Endothelial cell of umbilical vein (primary cell): ENCODE results near the gene POLR2E. TPM values are rescaled to one million over a fixed set of nuclear protein-coding genes. Genes with fewer than 3 reads are reported as not detected.

Experiments used
- Bru-seq: library from RNA; stranded (reverse); fragments of 400-500 nt; gene quantifications from one replicate; lab custom pipeline; 2021; lab: Mats Ljungman, UMichigan
- BruChase-seq, 2 experiments: library from RNA; stranded (reverse); fragments of 400-500 nt; gene quantifications; one replicate each; lab custom pipeline; 2021; lab: Mats Ljungman, UMichigan
- BruUV-seq: library from RNA; stranded (reverse); fragments of 400-500 nt; replicated peaks from 2 replicates; lab custom pipeline; 2021; lab: Mats Ljungman, UMichigan
- CTCF ChIA-PET: fragments of 300-600, 350-600 bp; sonication (Branson Sonifier 250); formaldehyde crosslinking; loops from one replicate; lab custom pipeline; 2021; ENCODE audit warnings: antibody characterized with exemption, inconsistent platforms; lab: Charles Lee
- POLR2A ChIA-PET: fragments of 300-600, 350-600 bp; sonication (Branson Sonifier 250); formaldehyde crosslinking; loops from one replicate; lab custom pipeline; 2021; ENCODE audit warnings: antibody characterized with exemption, inconsistent platforms; lab: Charles Lee
- DNase-seq: peaks from one replicate; pipeline ENCODE4 v3.0.0-alpha.2; 2011; ENCODE audit warnings: low read depth, low spot score
- FAIRE-seq: peaks from 2 replicates; lab custom pipeline; 2011; peaks lifted over from hg19 to GRCh38; lab: Jason Lieb, UNC
- H2AFZ ChIP-seq: 2 replicates; pipeline ENCODE4 v1.6.0; 2012; ENCODE audit warnings: low read depth, low read length, control low read depth, inconsistent platforms
- H3K27ac ChIP-seq: 2 replicates; pipeline ENCODE4 v1.5.1; 2011; ENCODE audit warnings: low read depth, mild to moderate bottlenecking, control low read depth, low read length, moderate library complexity; ENCODE audit not compliant: insufficient read depth
- H3K27me3 ChIP-seq, 2 experiments: 2 replicates each; pipeline versions ENCODE4 v1.6.0 to v1.6.1; 2011; ENCODE audit warnings: low read length in 2 of 2, mixed read lengths in 1 of 2; ENCODE audit not compliant: control insufficient read depth in 2 of 2, insufficient read depth in 2 of 2
- H3K36me3 ChIP-seq, 2 experiments: 2 replicates in 1 of 2; 3 replicates in 1 of 2; pipeline ENCODE4 v1.5.1; 2011; ENCODE audit warnings: low read length in 2 of 2, mild to moderate bottlenecking in 1 of 2, moderate library complexity in 1 of 2; ENCODE audit not compliant: control insufficient read depth in 2 of 2, insufficient read depth in 2 of 2; ENCODE audit errors: extremely low read depth in 1 of 2
- H3K4me1 ChIP-seq: 3 replicates; pipeline ENCODE4 v1.5.1; 2011; ENCODE audit warnings: mild to moderate bottlenecking, low read length; ENCODE audit not compliant: control insufficient read depth, insufficient read depth; ENCODE audit errors: extremely low read depth
- H3K4me2 ChIP-seq: 2 replicates; pipeline ENCODE4 v1.6.1; 2011; ENCODE audit warnings: low read length, control low read depth, mixed read lengths; ENCODE audit not compliant: insufficient read depth
- H3K4me3 ChIP-seq, 3 experiments: fragments of 200-600 bp in 1 of 3; sonication (generic), shearing (Covaris generic) in 1 of 3; replicated peaks in 1 of 3; 2 replicates each; pipeline ENCODE4 v1.5.1; 2011 to 2016; ENCODE audit warnings: control low read depth in 3 of 3, low read length in 3 of 3, mild to moderate bottlenecking in 2 of 3, inconsistent platforms in 1 of 3, low read depth in 1 of 3, moderate library complexity in 1 of 3; ENCODE audit not compliant: insufficient read depth in 1 of 3
- H3K79me2 ChIP-seq: 2 replicates; pipeline ENCODE4 v1.6.0; 2012; ENCODE audit warnings: low read length, inconsistent platforms; ENCODE audit not compliant: control insufficient read depth, insufficient read depth
- H3K9ac ChIP-seq: replicated peaks from 2 replicates; pipeline ENCODE3; 2011; ENCODE audit warnings: low read length, control low read depth; ENCODE audit not compliant: insufficient read depth; ENCODE audit errors: extremely low read depth
- H3K9me1 ChIP-seq: replicated peaks from 3 replicates; pipeline ENCODE4 v1.6.0; 2011; ENCODE audit warnings: mild to moderate bottlenecking, low read length; ENCODE audit not compliant: control insufficient read depth, insufficient read depth; ENCODE audit errors: extremely low read depth
- H3K9me3 ChIP-seq: replicated peaks from 2 replicates; pipeline ENCODE4 v1.5.1; 2012; ENCODE audit warnings: low read length, inconsistent platforms; ENCODE audit not compliant: control insufficient read depth, insufficient read depth
- H4K20me1 ChIP-seq: replicated peaks from 2 replicates; pipeline ENCODE3; 2011; ENCODE audit warnings: mild to moderate bottlenecking, low read length; ENCODE audit not compliant: control insufficient read depth, insufficient read depth; ENCODE audit errors: extremely low read depth
- CTCF ChIP-seq, 2 donors: IDR thresholded peaks; 1 replicate in 1 of 2; 2 replicates in 1 of 2; pipeline ENCODE4 v1.5.1; 2011; ENCODE audit warnings: low read length in 2 of 2, mild to moderate bottlenecking in 2 of 2, moderate library complexity in 2 of 2, control low read depth in 1 of 2, inconsistent platforms in 1 of 2, low read depth in 1 of 2; ENCODE audit not compliant: insufficient read depth in 1 of 2; ENCODE audit errors: extremely low read depth in 1 of 2
- EZH2 ChIP-seq: IDR thresholded peaks from 2 replicates; pipeline ENCODE4 v1.6.1; 2012; ENCODE audit warnings: borderline replicate concordance, low read depth, mild to moderate bottlenecking, moderate library complexity, low read length, inconsistent platforms; ENCODE audit not compliant: severe bottlenecking
- FOS ChIP-seq: IDR thresholded peaks from 2 replicates; pipeline ENCODE4 v1.6.1; 2011; ENCODE audit warnings: mild to moderate bottlenecking, low read length, moderate library complexity, borderline replicate concordance; ENCODE audit not compliant: insufficient read depth
- GATA2 ChIP-seq: IDR thresholded peaks from 2 replicates; pipeline ENCODE4 v1.7.0; 2011; ENCODE audit warnings: low read depth, mild to moderate bottlenecking, moderate library complexity, mixed read lengths, low read length; ENCODE audit not compliant: insufficient read length, insufficient read depth
- JUN ChIP-seq: IDR thresholded peaks from 2 replicates; pipeline ENCODE4 v1.6.1; 2011; ENCODE audit warnings: borderline replicate concordance, low read depth; ENCODE audit not compliant: insufficient read length, insufficient read depth
- MAX ChIP-seq: IDR thresholded peaks from 2 replicates; pipeline ENCODE4 v1.6.1; 2011; ENCODE audit not compliant: insufficient read depth, insufficient read length
- MYC ChIP-seq: IDR thresholded peaks from one replicate; pipeline ENCODE4 v1.6.1; 2011; ENCODE audit warnings: mild to moderate bottlenecking, low read depth, low read length
- POLR2A ChIP-seq: IDR thresholded peaks from 2 replicates; pipeline ENCODE4 v1.6.1; 2012; ENCODE audit warnings: low read depth, mild to moderate bottlenecking, control low read depth, low read length
- POLR2AphosphoS5 ChIP-seq: IDR thresholded peaks from 2 replicates; pipeline ENCODE4 v1.6.1; 2012; ENCODE audit warnings: low read depth, mild to moderate bottlenecking, control low read depth, low read length, moderate library complexity; ENCODE audit not compliant: insufficient read depth
- dilution Hi-C: fragments of 300-500 bp; cut with MboI; formaldehyde crosslinking; loops from one replicate; pipeline ENCODE4 v1.15.0; 2019; ENCODE audit warnings: low sequenced_read_pairs; ENCODE audit not compliant: extremely low pct_ligation_motif_present
- intact Hi-C: fragments of 100-400 bp; cut with micrococcal nuclease; formaldehyde crosslinking; loops from one replicate; pipeline ENCODE4 v1.10.0; 2022
- long read RNA-seq: library from polyadenylated mRNA; stranded (forward); transcript quantifications from one replicate; pipeline ENCODE4 v2.0.0, GENCODE V29; 2021
- polyA minus RNA-seq, 3 experiments: library from RNA; depleted of rRNA, polyadenylated mRNA; stranded (reverse); fragments of >200 nt; gene quantifications; 1 replicate in 1 of 3; 2 replicates in 2 of 3; pipeline ENCODE4 v1.2.3, GENCODE V29; 2011
- polyA plus RNA-seq, 4 experiments: library from polyadenylated mRNA; depleted of rRNA in 3 of 4; stranded (reverse) in 3 of 4; unstranded in 1 of 4; fragments of >200 nt; gene quantifications; 2 replicates each; pipeline versions ENCODE4 v1.2.1 to v1.2.3, GENCODE V29; 2011 to 2012; ENCODE audit warnings: missing spikeins in 1 of 4
- total RNA-seq: library from RNA; stranded (reverse); gene quantifications from 2 replicates; pipeline ENCODE4 v1.2.3, GENCODE V29; 2021

The POLR2E gene
- total RNA-seq, result 252 and 272 TPM in 2 replicates
- polyA plus RNA-seq, result 344 and 394 TPM in 2 replicates
- 254 and 274 TPM in 2 replicates for polyA plus RNA-seq (2011; cell fraction: cytosol; rRNA removed)
- 109 and 111 TPM in 2 replicates for polyA plus RNA-seq (2011; cell fraction: nucleus; rRNA removed)
- 277 and 310 TPM in 2 replicates for polyA plus RNA-seq (2012)
- polyA minus RNA-seq, result 122 and 222 TPM in 2 replicates
- 139 TPM for polyA minus RNA-seq (2011; cell fraction: cytosol; rRNA and poly(A)+ RNA removed)
- 26.3 and 52.1 TPM in 2 replicates for polyA minus RNA-seq (2011; cell fraction: nucleus; rRNA and poly(A)+ RNA removed)
- Bru-seq, nascent RNA, result percentile 64 among the genes with signal in this experiment
- percentile 93 among the genes with signal in this experiment for BruChase-seq, experiment 1, labeled RNA remaining after a 6-hour chase
- BruChase-seq, experiment 2, labeled RNA remaining after a 2-hour chase, result percentile 80 among the genes with signal in this experiment
- long read RNA-seq, transcript POLR2E-205 (7 exons, 2,441 nt), result minor isoform, 5 of 1,235 reads
- long read RNA-seq, transcript POLR2E-206 (7 exons, 1,105 nt), result minor isoform, 5 of 1,235 reads
- long read RNA-seq, transcript POLR2E-203 (2 exons, 756 nt), result minor isoform, 10 of 1,235 reads
- long read RNA-seq, transcript POLR2E-213 (8 exons, 2,831 nt), result major isoform, 1,098 of 1,235 reads
- long read RNA-seq, partial matches to known transcripts, result 53 of 1,235 reads
- long read RNA-seq, other reads (novel, unspliced or antisense), result 55 of 1,235 reads

GRCh38 chr19:1094978-1095701, at the start of gene POLR2E:
Gene POLR2E (minus strand): TSS chr19:1095375. CDS start chr19:1095315, 60 bp downstream.
- no peaks in the 10 kb centered on the region for H3K27me3 ChIP-seq
- H3K36me3 ChIP-seq, result peaks cover 0 to 12% of the 10 kb centered on the region in 2 experiments
- intact Hi-C loops, result loop anchor here (2.0 kb wide), 2 partner anchors 28 to 54 kb away; partner anchors contain the start of genes ABCA7 and ARHGAP45
- peaks cover 22% of the 10 kb centered on the region for H3K79me2 ChIP-seq
- dilution Hi-C loops, result no loop called here
- H4K20me1 ChIP-seq, result no peaks in the 10 kb centered on the region
- peaks cover 10% of the 10 kb centered on the region for H3K4me1 ChIP-seq
- POLR2A ChIA-PET, result no interaction called here
- H3K4me2 ChIP-seq, result peak within 1 kb of the TSS; percentile 85
- FAIRE-seq, result peak; percentile 99
- peak within 1 kb of the TSS; percentile 82 to 93 (median 87) for H3K4me3 ChIP-seq
- no TSS peak for BruUV-seq
- H3K9me3 ChIP-seq, result peaks cover 2% of the 10 kb centered on the region
- H2AFZ ChIP-seq, result no peak within 1 kb of the TSS
- no peaks in the 10 kb centered on the region for H3K9me1 ChIP-seq
- CTCF ChIA-PET, result interaction anchor here (1.9 kb wide), 1 partner anchor 30 kb away, joined by 6 read pairs; no protein-coding TSS in a partner anchor
- peak within 1 kb of the TSS; percentile 25 for H3K27ac ChIP-seq
- H3K9ac ChIP-seq, result peak within 1 kb of the TSS; percentile 85
- TF ChIP-seq POLR2A (peak; percentile 81), GATA2 (no peak), MYC (peak; percentile 100), POLR2AphosphoS5 (peak; percentile 90), MAX (peak; percentile 98), FOS (no peak), JUN (no peak), EZH2 (no peak), CTCF (IDR thresholded peaks at IDR 0.05; ENCODE audit: extremely low read depth in 1 of 2, insufficient read depth in 1 of 2, low read depth in 1 of 2, low read length in 2 of 2) (no peak)
- DNase-seq, result peak; percentile 97
